Kasumi-1 (cell line): ENCODE measurements around the gene HNRNPA1.
"Not testable (repeated sequence)": the region's sequence is repeated elsewhere in the genome, so short reads cannot be mapped to it uniquely, and the experiment has no call there.

Experiments used
- DNase-seq, 2 experiments: peaks; one replicate each; lab custom pipeline; 2025; lab: John Stamatoyannopoulos, UW

HNRNPA1 gene

GRCh38 chr12:54276368-54276767 is 4.2 kb upstream of the HNRNPA1 start:
- DNase-seq: no peak

- peak in 1 of 2 experiments; percentile 22 for DNase-seq
Measured at GRCh38 chr12:54277823-54278276, 2.7 kb upstream of the HNRNPA1 start.

- no peak for DNase-seq
Measured at GRCh38 chr12:54279227-54279631, 1.3 kb upstream of the HNRNPA1 start.

- DNase-seq: peak; percentile 97 to 98
Measured at GRCh38 chr12:54279632-54280467, 676 bp upstream of the HNRNPA1 start, which contains the start of gene CBX5. TSS of gene CBX5 (minus strand) at chr12:54280122. CDS start at chr12:54257650, 22,472 bp downstream.

- not testable (repeated sequence) for DNase-seq
Measured at GRCh38 chr12:54281261-54281638, 724 bp downstream of the HNRNPA1 start.

GRCh38 chr12:54281694-54282093 is 1.2 kb downstream of the HNRNPA1 start:
- not testable (repeated sequence) for DNase-seq

- no peak for DNase-seq
Measured at GRCh38 chr12:54282949-54283593, 2.5 kb downstream of the HNRNPA1 start.

- DNase-seq: not testable (repeated sequence)
Measured at GRCh38 chr12:54284070-54284780, 3.7 kb downstream of the HNRNPA1 start.

- peak in 1 of 2 experiments; percentile 24 for DNase-seq
Measured at GRCh38 chr12:54285150-54286041, 4.9 kb downstream of the HNRNPA1 start.

- DNase-seq: no peak
Measured at GRCh38 chr12:54286042-54287030, 5.8 kb downstream of the HNRNPA1 start.

GRCh38 chr12:54287261-54288157 is 7.0 kb downstream of the HNRNPA1 start:
- DNase-seq: no peak

GRCh38 chr12:54292083-54292930 is 11.8 kb downstream of the HNRNPA1 start:
- DNase-seq: no peak

- DNase-seq: no peak
Measured at GRCh38 chr12:54292931-54293241, 12.4 kb downstream of the HNRNPA1 start.

- DNase-seq: peak; percentile 39 to 65
Measured at GRCh38 chr12:54294152-54294952, 13.8 kb downstream of the HNRNPA1 start.

GRCh38 chr12:54294953-54295566 is 14.5 kb downstream of the HNRNPA1 start:
- no peak for DNase-seq

GRCh38 chr12:54296393-54297099 is 16.0 kb downstream of the HNRNPA1 start:
- no peak for DNase-seq
